Hypothalamus (tissue), 51 donors: Measurements from ENCODE around the gene KIF22.
"Not testable (repeated sequence)": the region's sequence is repeated elsewhere in the genome, so short reads cannot be mapped to it uniquely, and the experiment has no call there.

Experiments
- DNase-seq, 51 donors: peaks; one replicate each; lab custom pipeline; 2025; lab: John Stamatoyannopoulos, UW

Gene KIF22

GRCh38 chr16:29793153-29793552, 2.6 kb downstream of the KIF22 start:
- not testable (repeated sequence) for DNase-seq

- DNase-seq, result no peak
Observed at GRCh38 chr16:29794231-29794710, 3.7 kb downstream of the KIF22 start.

GRCh38 chr16:29802416-29802935, 11.9 kb downstream of the KIF22 start:
- no peak for DNase-seq

GRCh38 chr16:29804020-29804419, 13.5 kb downstream of the KIF22 start:
- no peak for DNase-seq

- DNase-seq, result peak in 22 of 51 donors; percentile 22 to 70 (median 46)
Observed at GRCh38 chr16:29804455-29805231, 14.1 kb downstream of the KIF22 start.

GRCh38 chr16:29805232-29806098, 14.9 kb downstream of the KIF22 start:
- peak; percentile 75 to 99 (median 96) for DNase-seq

- peak in 14 of 51 donors; percentile 49 to 86 (median 71) for DNase-seq
Observed at GRCh38 chr16:29806099-29806579, 15.6 kb downstream of the KIF22 start, which contains the start of gene MAZ. Gene MAZ, plus strand, starts transcription at chr16:29806529. Its CDS starts 173 bp downstream, at chr16:29806702.

- DNase-seq, result peak in 11 of 51 donors; percentile 13 to 49 (median 27)
Observed at GRCh38 chr16:29806641-29807425, 16.3 kb downstream of the KIF22 start.

- DNase-seq, result peak in 46 of 51 donors; percentile 39 to 95 (median 81)
Observed at GRCh38 chr16:29807426-29808218, 17.1 kb downstream of the KIF22 start.

GRCh38 chr16:29808219-29808900, 17.8 kb downstream of the KIF22 start:
- no peak for DNase-seq

- no peak for DNase-seq
Observed at GRCh38 chr16:29809031-29809747, 18.6 kb downstream of the KIF22 start.

GRCh38 chr16:29809850-29810698, 19.5 kb downstream of the KIF22 start:
- DNase-seq, result no peak

GRCh38 chr16:29810699-29811169, 20.2 kb downstream of the KIF22 start:
- DNase-seq, result no peak

GRCh38 chr16:29811170-29811895, 20.8 kb downstream of the KIF22 start:
- DNase-seq, result peak in 49 of 51 donors; percentile 57 to 99 (median 89)

- peak in 42 of 51 donors; percentile 25 to 83 (median 68) for DNase-seq
Observed at GRCh38 chr16:29811896-29812665, 21.5 kb downstream of the KIF22 start, which contains the start of gene PRRT2. Gene PRRT2, plus strand, starts transcription at chr16:29812193. Its CDS starts 862 bp downstream, at chr16:29813055.
